SU-DHL-6 (cell line): ENCODE results near the gene ARHGAP22.

Experiments
- EZH2phosphoT487 ChIP-seq: fragments of 200-600 bp; sonication (generic), shearing (Covaris generic); conservative IDR thresholded peaks from 2 replicates; pipeline ENCODE4 v1.6.1; 2018; ENCODE audit warnings: mild to moderate bottlenecking, antibody characterized with exemption, low read length, moderate library complexity, mixed read lengths
- TF ChIP-seq, protein P1 (sequence below): fragments of 200-600 bp; sonication (generic); IDR thresholded peaks from one replicate; pipeline ENCODE4 v1.5.1; 2017; ENCODE audit warnings: antibody characterized with exemption, mild to moderate bottlenecking, low read length, moderate library complexity; ENCODE audit not compliant: insufficient read depth, poor library complexity, severe bottlenecking

DNA sequence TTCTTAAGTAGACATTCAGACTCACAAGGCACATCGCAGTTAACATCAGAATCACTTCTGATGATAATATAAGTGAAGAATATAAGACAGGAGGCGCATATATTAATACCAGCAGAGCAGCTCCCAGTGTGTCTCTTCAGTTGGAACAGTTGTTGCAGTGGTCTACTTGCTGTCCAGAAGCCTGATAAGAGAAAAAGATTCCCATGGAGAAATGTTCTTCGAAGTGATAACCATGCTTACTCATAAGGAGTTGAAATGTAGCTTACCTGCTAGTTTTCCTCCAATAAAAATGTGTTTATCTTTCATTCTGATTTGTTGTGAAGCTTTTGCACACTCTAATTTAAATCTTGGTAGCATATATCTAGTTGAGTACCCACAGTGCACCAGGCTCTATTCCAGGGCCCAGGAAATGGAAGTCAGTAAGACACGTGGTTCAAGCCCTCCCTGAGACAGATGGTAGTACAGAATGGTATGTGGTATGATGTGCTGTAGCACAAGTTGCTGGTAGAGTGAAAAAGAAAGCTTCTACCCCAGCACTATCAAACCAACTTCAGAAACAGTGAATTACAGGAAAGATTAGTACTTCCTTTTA lies 174.4 kb downstream of the ARHGAP22 start:
- TF ChIP-seq, protein P1, sequence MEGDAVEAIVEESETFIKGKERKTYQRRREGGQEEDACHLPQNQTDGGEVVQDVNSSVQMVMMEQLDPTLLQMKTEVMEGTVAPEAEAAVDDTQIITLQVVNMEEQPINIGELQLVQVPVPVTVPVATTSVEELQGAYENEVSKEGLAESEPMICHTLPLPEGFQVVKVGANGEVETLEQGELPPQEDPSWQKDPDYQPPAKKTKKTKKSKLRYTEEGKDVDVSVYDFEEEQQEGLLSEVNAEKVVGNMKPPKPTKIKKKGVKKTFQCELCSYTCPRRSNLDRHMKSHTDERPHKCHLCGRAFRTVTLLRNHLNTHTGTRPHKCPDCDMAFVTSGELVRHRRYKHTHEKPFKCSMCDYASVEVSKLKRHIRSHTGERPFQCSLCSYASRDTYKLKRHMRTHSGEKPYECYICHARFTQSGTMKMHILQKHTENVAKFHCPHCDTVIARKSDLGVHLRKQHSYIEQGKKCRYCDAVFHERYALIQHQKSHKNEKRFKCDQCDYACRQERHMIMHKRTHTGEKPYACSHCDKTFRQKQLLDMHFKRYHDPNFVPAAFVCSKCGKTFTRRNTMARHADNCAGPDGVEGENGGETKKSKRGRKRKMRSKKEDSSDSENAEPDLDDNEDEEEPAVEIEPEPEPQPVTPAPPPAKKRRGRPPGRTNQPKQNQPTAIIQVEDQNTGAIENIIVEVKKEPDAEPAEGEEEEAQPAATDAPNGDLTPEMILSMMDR = no peak
- TF ChIP-seq EZH2phosphoT487 = no peak
